GM19397 (cell line): Measurements from ENCODE around the gene STUB1.
A peak's percentile ranks its signal among the peaks of the same experiment; 100 is the strongest.

Source experiments
- ATAC-seq: cut with Tn5 transposase; IDR thresholded peaks from one replicate; pipeline ENCODE4 v1.9.1; 2021; ENCODE audit warnings: mild to moderate bottlenecking, moderate library complexity; ENCODE audit not compliant: unreplicated experiment

Gene STUB1

GRCh38 chr16:662597-662996 is 17.6 kb upstream of the STUB1 start:
- no peak for ATAC-seq

GRCh38 chr16:666572-666971 is 13.6 kb upstream of the STUB1 start:
- ATAC-seq, result no peak

GRCh38 chr16:667113-667779 is 13.0 kb upstream of the STUB1 start:
- ATAC-seq, result no peak

GRCh38 chr16:667780-668518 is 12.3 kb upstream of the STUB1 start, which contains the start of gene RHOT2:
TSS of gene RHOT2 (plus strand) at chr16:668132. CDS start at chr16:668200, 68 bp downstream.
- peak; percentile 75 for ATAC-seq

- ATAC-seq, result no peak
Measured at GRCh38 chr16:668519-669171, 11.6 kb upstream of the STUB1 start.

- ATAC-seq, result no peak
Measured at GRCh38 chr16:669666-670065, 10.5 kb upstream of the STUB1 start.

- no peak for ATAC-seq
Measured at GRCh38 chr16:670485-671352, 9.5 kb upstream of the STUB1 start.

GRCh38 chr16:671353-672131 is 8.7 kb upstream of the STUB1 start:
- ATAC-seq, result no peak

- ATAC-seq, result no peak
Measured at GRCh38 chr16:672371-672770, 7.8 kb upstream of the STUB1 start.

- no peak for ATAC-seq
Measured at GRCh38 chr16:672851-673250, 7.4 kb upstream of the STUB1 start.

- no peak for ATAC-seq
Measured at GRCh38 chr16:673399-673991, 6.7 kb upstream of the STUB1 start.

GRCh38 chr16:674214-674881 is 5.9 kb upstream of the STUB1 start:
- no peak for ATAC-seq

GRCh38 chr16:674968-675883 is 5.0 kb upstream of the STUB1 start, which contains the start of gene RHBDL1:
TSS of gene RHBDL1 (plus strand) at chr16:675671. CDS start at chr16:675791, 120 bp downstream.
- ATAC-seq, result no peak

GRCh38 chr16:675884-676564 is 4.2 kb upstream of the STUB1 start:
- ATAC-seq, result no peak

GRCh38 chr16:676565-676902 is 3.7 kb upstream of the STUB1 start:
- no peak for ATAC-seq

GRCh38 chr16:676913-677312 is 3.3 kb upstream of the STUB1 start:
- ATAC-seq, result no peak

GRCh38 chr16:677316-678190 is 2.7 kb upstream of the STUB1 start:
- ATAC-seq, result no peak
